K562 (cell line): Measurements from ENCODE around the gene NOSTRIN. TPM values are rescaled to one million over a fixed set of nuclear protein-coding genes. Genes with fewer than 3 reads are reported as not detected.
A peak's percentile ranks its signal among the peaks of the same experiment; 100 is the strongest.

Source experiments
- BCOR ChIP-seq: fragments of 450-650 bp; IDR thresholded peaks from 2 replicates; pipeline ENCODE4 v1.6.1; 2016
- CBFA2T3 ChIP-seq: fragments of 450-650 bp; IDR thresholded peaks from 2 replicates; pipeline ENCODE4 v1.6.1; 2017
- CHD4 ChIP-seq: fragments of 200-600 bp; sonication (generic); IDR thresholded peaks from 3 replicates; pipeline ENCODE4 v1.6.1; 2012; ENCODE audit warnings: low read depth, mild to moderate bottlenecking, mixed read lengths, low read length, inconsistent platforms; ENCODE audit not compliant: insufficient read depth, insufficient replicate concordance, poor library complexity, severe bottlenecking
- FOSL1 ChIP-seq: fragments of 200-800 bp; sonication (Bioruptor generic); conservative IDR thresholded peaks from 2 replicates; pipeline ENCODE4 v1.6.1; 2016; ENCODE audit warnings: missing genetic modification characterization, missing compliant biosample characterization
- HEY1 ChIP-seq: fragments of 250-450 bp; sonication (Bioruptor Pico); IDR thresholded peaks from 2 replicates; pipeline ENCODE4 v1.5.0; 2020; ENCODE audit warnings: mild to moderate bottlenecking, moderate library complexity, borderline replicate concordance
- HIVEP1 ChIP-seq: fragments of 250-450 bp; sonication (Bioruptor Pico); IDR thresholded peaks from 2 replicates; pipeline ENCODE4 v1.4.0; 2020; ENCODE audit warnings: mild to moderate bottlenecking
- L3MBTL2 ChIP-seq: fragments of 450-650 bp; IDR thresholded peaks from 2 replicates; pipeline ENCODE4 v1.6.1; 2016; ENCODE audit warnings: mild to moderate bottlenecking, moderate library complexity
- MGA ChIP-seq: fragments of 450-650 bp; IDR thresholded peaks from 2 replicates; pipeline ENCODE4 v1.6.1; 2016; ENCODE audit warnings: mild to moderate bottlenecking, moderate library complexity
- SIN3B ChIP-seq: fragments of 450-650 bp; IDR thresholded peaks from 2 replicates; pipeline ENCODE4 v1.6.1; 2017; ENCODE audit warnings: low read depth, mild to moderate bottlenecking, moderate library complexity
- SMAD1 ChIP-seq: fragments of 150-350 bp; IDR thresholded peaks from 2 replicates; pipeline ENCODE4 v1.6.1; 2014; ENCODE audit warnings: low read length, low read depth; ENCODE audit not compliant: partially characterized antibody
- SMC3 ChIP-seq: conservative IDR thresholded peaks from 2 replicates; pipeline ENCODE4 v1.6.1; 2011; ENCODE audit warnings: low read depth, low read length, improper control_type of control experiment; ENCODE audit not compliant: insufficient read depth
- SRSF3 ChIP-seq: fragments of 200-400 bp; formaldehyde crosslinking; IDR thresholded peaks from 2 replicates; pipeline ENCODE4 v1.6.1; 2016; ENCODE audit warnings: mild to moderate bottlenecking, low read length, moderate library complexity; ENCODE audit not compliant: insufficient read depth
- TBL1XR1 ChIP-seq, 2 experiments: IDR thresholded peaks; 2 replicates each; pipeline ENCODE4 v1.6.1; 2012; ENCODE audit warnings: improper control_type of control experiment in 2 of 2, low read length in 2 of 2, mild to moderate bottlenecking in 1 of 2
- TGIF2 ChIP-seq: sonication (generic); formaldehyde crosslinking; IDR thresholded peaks from 2 replicates; pipeline ENCODE4 v1.8.1; 2022; ENCODE audit warnings: mild to moderate bottlenecking, missing genetic modification reagents, moderate library complexity
- U2AF1 ChIP-seq: fragments of 200-400 bp; formaldehyde crosslinking; optimal IDR thresholded peaks from 2 replicates; pipeline ENCODE3; 2017; ENCODE audit warnings: mild to moderate bottlenecking, low read depth, low read length, moderate library complexity
- polyA plus RNA-seq, 8 experiments: library from polyadenylated mRNA; depleted of rRNA in 4 of 8; stranded (reverse) in 5 of 8; unstranded in 3 of 8; fragments of >200 nt; fragmentation: Nextera tagmentation in 2 of 8; fragmentation: Illumina TruSeq in 1 of 8; extraction: Ambion mirVana in 2 of 8; extraction: Trizol in 1 of 8; gene quantifications; 2 replicates each; pipeline versions ENCODE4 v1.2.1 to v1.2.3, GENCODE V29; 2011 to 2014; ENCODE audit warnings: inconsistent platforms in 1 of 8, missing spikeins in 1 of 8
- total RNA-seq, 7 experiments: library from RNA; depleted of rRNA in 6 of 7; stranded (reverse); fragments of >200 nt in 6 of 7; fragmentation: Illumina TruSeq in 2 of 7; extraction: Trizol in 2 of 7; gene quantifications; 2 replicates each; pipeline versions ENCODE4 v1.2.1 to v1.2.3, GENCODE V29; 2011 to 2021; ENCODE audit warnings: low replicate concordance in 1 of 7

NOSTRIN gene
- total and polyA plus RNA-seq, 9 of the 15 experiments (the other 6 are each of a cell fraction or from before 2014, with no cell fraction given): 26.7 to 82.9 (median 56.3) TPM

- TF ChIP-seq MGA: peak; percentile 84
- TF ChIP-seq SMAD1: peak; percentile 72
- no peak for TF ChIP-seq TGIF2 (CRISPR knock-in tag)
- TF ChIP-seq L3MBTL2: peak; percentile 92
- peak; percentile 83 for TF ChIP-seq FOSL1 (tag)
- TF ChIP-seq CHD4: peak; percentile 75
- peak; percentile 68 for TF ChIP-seq HIVEP1
- no peak for TF ChIP-seq U2AF1
- peak; percentile 78; the same call in 1 of the 2 replicates for TF ChIP-seq HEY1 (CRISPR knock-in tag)
- peak; percentile 81 for TF ChIP-seq BCOR
- TF ChIP-seq SIN3B: 0 out of 2 replicates have a peak, but pooled peaks have one; percentile 12
- TF ChIP-seq TBL1XR1 (IDR thresholded peaks at IDR 0.05; ENCODE audit: low read length in 2 of 2): peak; percentile 80 to 99; a peak in 3 of 4 replicates
- peak; percentile 99 for TF ChIP-seq CBFA2T3
- TF ChIP-seq SMC3: peak; percentile 93
- TF ChIP-seq SRSF3: no peak
Measured at GRCh38 chr2:168773719-168774521, 28.5 kb upstream of the NOSTRIN start (continued).
